Kasumi-1 (cell line): ENCODE results near the gene SH3PXD2A.
"Not testable (repeated sequence)": the region's sequence is repeated elsewhere in the genome, so short reads cannot be mapped to it uniquely, and the experiment has no call there.

Experiments
- DNase-seq, 2 experiments: peaks; one replicate each; lab custom pipeline; 2025; lab: John Stamatoyannopoulos, UW

Gene SH3PXD2A

DNA sequence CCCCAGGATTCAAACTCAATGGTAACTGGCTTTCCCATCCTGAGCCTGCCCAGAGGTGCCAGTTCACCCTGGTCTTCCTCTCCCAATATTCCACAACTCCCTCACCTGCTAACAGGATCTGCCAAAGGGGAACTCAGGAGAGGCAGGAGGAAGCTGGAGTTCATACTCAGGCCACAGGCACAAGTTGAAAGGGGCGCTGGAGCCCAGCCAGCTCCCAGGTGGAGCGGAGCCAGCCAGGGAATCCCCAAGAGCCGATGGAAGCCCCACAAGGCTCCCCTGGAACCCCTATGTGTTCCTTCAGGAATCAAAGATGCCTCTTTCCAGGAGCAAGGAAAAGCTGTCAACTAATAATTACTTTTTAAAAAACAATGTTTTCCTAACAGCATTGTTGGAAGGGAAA lies 63.5 kb downstream of the SH3PXD2A start:
- no peak for DNase-seq

GRCh38 chr10:103791291-103791690 lies 64.1 kb downstream of the SH3PXD2A start:
- no peak for DNase-seq

DNA sequence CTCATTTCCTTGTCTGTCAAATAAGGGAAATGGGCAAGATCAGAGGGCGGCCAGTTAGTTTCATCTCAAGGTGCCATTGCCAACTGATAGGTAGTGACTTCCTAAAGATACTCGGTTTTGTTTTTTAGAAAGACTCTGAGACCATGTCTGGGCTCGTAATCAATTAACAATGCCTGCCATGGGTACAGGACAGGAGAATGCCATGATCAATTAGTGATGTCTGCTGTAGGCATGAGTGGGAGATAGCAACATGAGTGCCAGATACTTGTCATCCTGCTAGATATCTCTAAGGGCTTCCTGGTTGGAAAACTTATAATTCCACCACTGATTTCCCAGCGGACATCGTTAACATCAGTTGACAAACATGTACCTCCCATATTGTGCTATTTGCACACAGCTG lies 64.8 kb downstream of the SH3PXD2A start:
- no peak for DNase-seq

DNA sequence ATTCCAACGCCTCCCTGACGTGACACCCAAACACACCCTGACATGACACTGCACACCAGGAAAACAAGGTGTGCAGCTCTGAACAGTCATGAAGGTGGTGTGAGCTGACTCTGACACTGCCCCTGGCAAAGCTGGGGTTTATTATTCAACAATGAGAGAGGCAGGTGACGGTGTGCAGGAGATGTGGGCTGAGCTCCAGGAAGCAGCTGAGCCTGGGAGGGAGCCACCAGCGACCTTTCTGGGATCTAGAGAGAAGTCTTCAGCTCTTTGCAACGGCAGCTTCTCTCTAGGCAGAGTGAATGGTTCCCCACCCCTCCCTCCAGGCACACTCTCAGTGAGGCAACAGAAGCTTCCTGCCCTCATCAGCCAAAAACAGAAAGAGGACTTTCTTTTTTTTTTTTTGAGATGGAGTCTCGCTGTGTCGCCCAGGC lies 65.6 kb downstream of the SH3PXD2A start:
- DNase-seq, result peak; percentile 29 to 53

- no peak for DNase-seq
Observed at GRCh38 chr10:103789161-103789560, 66.2 kb downstream of the SH3PXD2A start.

GRCh38 chr10:103787331-103787730 lies 68.0 kb downstream of the SH3PXD2A start:
- DNase-seq, result no peak

DNA sequence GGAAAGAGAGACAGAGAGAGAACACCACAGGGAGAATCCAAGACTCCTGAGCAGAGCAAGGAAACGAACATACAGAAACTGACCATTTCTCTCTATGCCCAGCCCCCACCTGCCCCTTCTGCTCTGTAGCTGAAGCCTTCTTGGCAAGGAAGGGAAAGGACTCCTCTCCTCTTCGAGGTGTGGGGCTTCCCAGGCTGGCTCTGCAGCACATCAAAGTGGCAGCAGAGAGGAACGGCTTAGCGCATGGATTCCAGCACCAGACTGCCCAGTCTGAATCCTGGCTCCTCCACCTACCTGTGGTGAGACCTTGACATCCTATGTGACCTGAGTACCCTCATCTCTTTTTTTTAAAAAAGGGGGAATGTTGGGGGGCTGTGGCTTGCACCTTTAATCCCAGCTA lies 69.4 kb downstream of the SH3PXD2A start:
- DNase-seq, result no peak

GRCh38 chr10:103784723-103785418 lies 70.5 kb downstream of the SH3PXD2A start:
- no peak for DNase-seq

DNA sequence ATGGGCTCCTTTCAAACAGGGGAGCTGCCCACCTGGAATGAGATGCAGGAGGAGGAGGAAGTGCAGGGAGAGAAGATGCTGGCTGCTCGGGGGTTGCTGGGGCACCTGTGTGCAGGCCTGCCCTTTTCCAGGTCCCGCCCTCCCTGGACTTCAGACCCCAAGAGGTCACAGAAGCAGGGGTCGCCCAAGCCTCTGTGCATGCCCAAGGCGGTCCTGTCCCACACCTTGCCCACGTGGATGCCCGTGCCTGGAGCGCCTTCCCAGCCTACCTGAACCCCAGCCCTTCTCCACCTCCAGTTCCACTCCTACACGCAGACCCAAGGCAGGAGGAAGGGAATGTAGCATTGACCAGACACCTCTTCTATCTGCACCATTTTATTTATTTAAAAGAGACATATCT lies 71.3 kb downstream of the SH3PXD2A start:
- DNase-seq, result no peak

DNA sequence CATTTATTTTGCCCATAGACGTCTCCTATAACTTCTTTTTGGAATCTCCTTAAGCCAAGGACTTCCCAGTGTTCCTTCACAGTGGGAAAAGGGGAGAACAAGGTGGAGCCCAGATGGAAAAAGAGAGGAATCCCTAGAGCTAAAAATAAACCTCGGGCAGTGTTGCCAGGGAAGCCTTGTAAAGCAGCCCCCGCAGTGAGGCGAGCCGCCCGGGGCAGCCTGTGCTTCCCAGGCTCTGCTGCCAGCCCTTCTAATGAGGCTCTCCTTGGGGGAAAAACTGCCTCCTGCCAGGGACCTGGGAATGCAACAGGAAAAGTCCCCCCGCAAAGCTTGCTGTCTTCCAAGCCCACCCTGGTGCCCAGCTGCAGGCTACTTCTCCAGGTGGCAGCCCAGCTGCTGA lies 71.7 kb downstream of the SH3PXD2A start:
- no peak for DNase-seq

DNA sequence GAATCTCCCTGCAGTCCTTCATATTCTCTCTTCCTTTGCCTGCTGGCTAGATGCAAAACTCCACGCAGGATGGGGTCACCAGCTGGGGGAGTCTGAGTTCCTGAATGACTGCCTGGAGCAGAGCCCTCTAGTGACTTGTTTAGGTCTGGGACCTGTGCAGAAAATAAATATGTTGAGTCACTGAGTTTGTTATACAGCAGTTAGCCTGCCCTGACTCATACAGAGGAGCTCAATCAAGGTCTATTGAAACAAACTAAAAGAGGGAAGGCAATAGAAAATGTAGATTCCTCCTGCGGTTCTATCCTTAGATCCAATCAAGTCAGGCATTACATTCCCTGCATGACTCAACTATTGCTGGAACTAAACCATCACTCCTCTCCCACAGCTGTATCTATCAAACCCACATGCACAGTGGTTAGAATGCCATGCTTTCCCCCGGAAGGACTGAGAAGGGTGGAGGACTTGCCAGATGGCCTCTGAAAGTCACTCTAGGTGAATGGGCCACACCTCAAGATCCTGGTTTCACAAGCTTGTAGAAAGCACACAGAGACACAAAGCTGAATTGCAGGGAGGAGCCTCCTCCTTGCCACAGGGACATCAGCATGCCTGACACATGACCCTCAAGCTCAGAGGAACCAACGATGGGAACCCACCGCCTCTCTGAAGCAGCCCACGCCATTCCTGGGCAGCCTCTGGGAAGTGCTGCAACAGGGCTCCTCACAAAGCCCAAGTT lies 73.9 kb downstream of the SH3PXD2A start:
- DNase-seq, result peak; percentile 77 to 89

GRCh38 chr10:103780242-103781149 lies 74.9 kb downstream of the SH3PXD2A start:
- DNase-seq, result no peak

GRCh38 chr10:103778358-103779139 lies 76.8 kb downstream of the SH3PXD2A start:
- no peak for DNase-seq

- DNase-seq, result no peak
Observed at GRCh38 chr10:103776878-103777591, 78.3 kb downstream of the SH3PXD2A start.

DNA sequence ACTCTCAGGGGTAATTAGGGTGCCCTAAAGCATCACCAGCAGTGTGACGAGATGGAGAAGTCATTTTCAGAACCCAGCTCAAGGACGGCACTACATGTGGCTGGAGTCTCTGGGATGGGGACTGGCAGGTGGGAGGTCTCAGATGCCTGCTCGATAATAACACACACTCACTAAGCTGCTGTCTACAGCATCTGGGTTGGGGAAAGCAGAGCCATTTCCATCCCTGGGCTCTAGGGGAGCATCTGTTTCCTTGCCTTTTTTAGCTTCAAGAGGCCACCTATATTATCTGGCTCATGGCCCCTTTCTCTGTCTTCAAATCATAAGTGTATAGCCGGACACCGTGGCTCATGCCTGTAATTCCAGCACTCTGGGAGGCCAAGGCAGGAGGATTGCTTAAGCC lies 79.6 kb downstream of the SH3PXD2A start:
- no peak for DNase-seq

- not testable (repeated sequence) for DNase-seq
Observed at GRCh38 chr10:103772846-103773245, 82.5 kb downstream of the SH3PXD2A start.

DNA sequence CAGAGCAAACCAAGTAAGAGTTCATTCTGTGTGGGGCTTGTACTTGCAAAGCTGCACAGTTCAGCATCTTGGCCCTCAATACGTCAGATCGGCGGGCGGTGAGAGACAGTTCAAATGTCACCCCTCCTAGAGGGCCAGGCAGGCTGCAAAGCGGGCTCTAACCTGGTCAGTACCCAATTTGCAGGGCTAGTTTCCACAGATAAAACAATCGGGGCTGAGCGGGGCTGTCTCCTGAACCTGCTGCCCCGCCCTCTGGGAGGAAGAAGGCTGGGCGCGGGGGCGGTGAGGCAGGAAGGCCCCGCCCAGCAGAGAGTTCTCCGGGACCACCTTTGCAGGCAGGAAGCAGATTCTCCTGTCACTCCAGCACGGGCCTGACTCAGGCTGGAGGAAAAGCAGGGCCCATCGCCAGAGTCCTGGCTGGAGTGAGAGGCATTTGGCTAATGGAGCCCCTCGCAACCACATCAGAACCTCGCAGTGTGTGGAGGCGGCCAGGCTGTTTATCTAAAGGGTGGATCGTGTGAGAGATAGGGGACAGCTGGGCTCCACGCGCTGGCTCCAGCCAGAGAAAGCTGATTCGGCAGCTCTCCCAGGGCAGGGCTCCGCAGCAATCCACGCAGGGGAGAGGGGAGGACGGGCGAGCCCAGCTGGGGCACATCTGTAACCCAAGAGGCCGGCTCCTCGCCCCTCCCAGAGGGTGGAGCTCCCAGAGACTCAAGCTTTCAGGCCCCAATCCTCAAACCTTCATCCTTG lies 83.1 kb downstream of the SH3PXD2A start:
- DNase-seq, result peak; percentile 72 to 78

DNA sequence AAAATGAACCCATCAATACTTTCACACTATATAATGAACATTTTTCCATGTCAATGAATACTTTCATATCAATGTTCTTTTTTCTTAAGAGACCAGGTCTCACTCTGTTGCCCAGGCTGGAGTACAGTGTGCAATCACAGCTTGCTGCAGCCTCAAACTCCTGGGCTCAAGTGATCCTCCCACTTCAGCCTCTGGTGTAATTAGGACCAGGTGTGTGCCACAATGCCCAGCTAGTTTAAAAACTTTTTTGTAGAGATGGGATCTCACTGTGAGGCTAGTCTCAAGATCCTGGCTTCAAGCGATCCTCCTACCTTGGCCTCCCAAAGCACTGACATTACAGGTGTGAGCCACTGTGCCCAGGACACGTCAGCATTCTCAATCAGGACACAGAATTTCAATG lies 85.2 kb downstream of the SH3PXD2A start:
- DNase-seq, result no peak

DNA sequence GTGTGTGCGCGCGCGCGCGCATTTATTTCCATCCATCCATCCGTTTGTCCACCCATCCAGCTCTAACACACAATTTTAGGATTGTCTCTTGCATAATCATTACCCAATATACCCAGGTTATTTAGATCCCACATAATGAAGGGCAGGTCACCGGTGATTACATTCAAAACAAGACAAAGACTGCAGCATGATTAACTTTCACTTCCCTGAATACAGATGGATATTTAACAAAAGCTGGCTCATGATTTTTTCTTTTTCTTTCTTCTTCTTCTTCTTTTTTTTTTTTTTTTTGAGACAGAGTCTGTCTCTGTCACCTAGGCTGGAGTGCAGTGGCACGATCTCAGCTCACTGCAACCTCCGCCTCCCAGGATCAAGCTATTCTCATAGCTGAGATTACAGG lies 86.2 kb downstream of the SH3PXD2A start:
- DNase-seq, result no peak

DNA sequence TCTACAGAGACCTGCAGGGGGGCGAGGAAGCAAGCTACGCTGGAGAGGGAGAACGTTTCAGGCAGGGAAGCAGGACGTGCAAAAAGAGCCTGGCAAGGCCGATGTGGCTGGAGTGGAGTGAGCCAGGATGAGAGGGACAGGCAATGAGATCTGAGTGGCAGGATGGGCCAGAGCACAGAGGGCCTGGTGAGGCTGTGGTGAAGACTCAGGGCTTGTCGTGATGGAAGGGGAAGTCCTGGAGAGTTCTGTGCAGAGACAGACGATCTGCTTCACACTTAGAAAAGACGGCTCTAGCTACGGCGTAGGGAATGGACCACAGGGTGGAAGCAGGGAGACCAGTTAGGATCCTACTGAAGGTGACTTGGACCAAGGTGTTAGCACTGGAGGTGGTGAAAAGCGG lies 87.0 kb downstream of the SH3PXD2A start:
- DNase-seq, result peak; percentile 50 to 66
